Measurements from ENCODE around the gene RNF208.

DNA sequence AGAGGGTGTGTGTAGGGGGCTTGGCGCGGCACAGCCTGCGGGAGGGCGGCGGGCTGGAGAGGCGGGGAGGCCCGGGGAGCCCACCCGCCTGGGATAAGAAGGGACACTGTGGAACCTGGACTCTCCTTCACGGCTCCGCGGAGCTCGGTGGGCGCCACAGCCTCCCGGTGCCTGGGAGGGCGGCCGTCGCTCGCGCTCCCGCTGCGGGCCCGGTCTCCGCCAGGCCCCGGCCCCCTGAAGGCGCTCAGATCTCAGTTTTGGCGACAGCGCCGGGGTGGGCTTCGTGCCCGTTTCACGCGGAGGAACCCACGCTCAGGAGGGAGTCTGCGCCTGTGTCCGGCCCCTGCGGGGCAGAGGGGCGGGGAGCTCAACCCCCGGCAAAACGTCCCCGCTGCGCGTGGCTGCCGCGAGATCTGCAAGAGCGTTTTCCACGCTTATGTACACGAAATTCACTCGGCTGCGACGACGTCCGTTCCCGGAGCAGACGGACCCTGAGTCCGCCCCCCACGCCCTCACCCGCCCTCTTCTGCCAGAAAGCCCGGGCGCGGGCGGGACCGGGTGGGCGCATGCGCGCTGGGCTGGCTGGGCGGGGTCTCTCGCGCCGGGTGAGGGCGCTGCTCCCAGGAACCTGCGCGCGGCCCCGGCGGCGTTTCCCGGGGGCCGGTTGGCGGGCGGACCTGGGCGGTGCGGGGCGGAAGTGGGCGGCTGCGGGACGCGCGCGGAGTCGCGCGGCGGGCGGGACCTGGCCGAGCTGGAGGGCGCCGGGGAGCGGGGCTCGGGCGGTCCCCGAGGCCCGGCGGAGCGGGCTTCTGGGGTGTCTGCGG is 32.8 kb upstream of the RNF208 start, which contains the start of gene NELFB:
- TF ChIP-seq, protein P1, sequence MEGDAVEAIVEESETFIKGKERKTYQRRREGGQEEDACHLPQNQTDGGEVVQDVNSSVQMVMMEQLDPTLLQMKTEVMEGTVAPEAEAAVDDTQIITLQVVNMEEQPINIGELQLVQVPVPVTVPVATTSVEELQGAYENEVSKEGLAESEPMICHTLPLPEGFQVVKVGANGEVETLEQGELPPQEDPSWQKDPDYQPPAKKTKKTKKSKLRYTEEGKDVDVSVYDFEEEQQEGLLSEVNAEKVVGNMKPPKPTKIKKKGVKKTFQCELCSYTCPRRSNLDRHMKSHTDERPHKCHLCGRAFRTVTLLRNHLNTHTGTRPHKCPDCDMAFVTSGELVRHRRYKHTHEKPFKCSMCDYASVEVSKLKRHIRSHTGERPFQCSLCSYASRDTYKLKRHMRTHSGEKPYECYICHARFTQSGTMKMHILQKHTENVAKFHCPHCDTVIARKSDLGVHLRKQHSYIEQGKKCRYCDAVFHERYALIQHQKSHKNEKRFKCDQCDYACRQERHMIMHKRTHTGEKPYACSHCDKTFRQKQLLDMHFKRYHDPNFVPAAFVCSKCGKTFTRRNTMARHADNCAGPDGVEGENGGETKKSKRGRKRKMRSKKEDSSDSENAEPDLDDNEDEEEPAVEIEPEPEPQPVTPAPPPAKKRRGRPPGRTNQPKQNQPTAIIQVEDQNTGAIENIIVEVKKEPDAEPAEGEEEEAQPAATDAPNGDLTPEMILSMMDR (IDR thresholded peaks at IDR 0.05; ENCODE audit: borderline replicate concordance, extremely low read depth, low read length, poor library complexity, severe bottlenecking), result no peak
- TF ChIP-seq EZH2 (IDR thresholded peaks at IDR 0.05; ENCODE audit: borderline replicate concordance, low read depth, low read length, severe bottlenecking), result no peak
